H9 (cell line): ENCODE results near the gene PIK3R5. TPM values are rescaled to one million over a fixed set of nuclear protein-coding genes. Genes with fewer than 3 reads are reported as not detected.

Experiments used
- DNase-seq: peaks from one replicate; pipeline ENCODE4 v3.0.0-alpha.2; 2017
- H2AFZ ChIP-seq: one replicate; pipeline ENCODE4 v1.6.1; 2013; ENCODE audit warnings: mild to moderate bottlenecking, low read length, control low read depth, moderate library complexity
- H2AK5ac ChIP-seq: 2 replicates; pipeline ENCODE4 v1.6.1; 2013; ENCODE audit warnings: low read length, control low read depth, mixed read lengths; ENCODE audit not compliant: insufficient read length
- H2BK120ac ChIP-seq: one replicate; pipeline ENCODE4 v1.6.1; 2013; ENCODE audit warnings: low read depth, mild to moderate bottlenecking, low read length, control low read depth, inconsistent platforms; ENCODE audit not compliant: poor library complexity, severe bottlenecking
- H2BK12ac ChIP-seq: 2 replicates; pipeline ENCODE4 v1.6.1; 2013; ENCODE audit warnings: low read length, control low read depth, mixed read lengths, low read depth; ENCODE audit not compliant: insufficient read length
- H2BK15ac ChIP-seq: 2 replicates; pipeline ENCODE4 v1.6.1; 2013; ENCODE audit warnings: low read depth, low read length, control low read depth
- H2BK20ac ChIP-seq: one replicate; pipeline ENCODE4 v1.6.1; 2013; ENCODE audit warnings: low read depth, mild to moderate bottlenecking, low read length, control low read depth, inconsistent platforms; ENCODE audit not compliant: poor library complexity, severe bottlenecking
- H2BK5ac ChIP-seq: 2 replicates; pipeline ENCODE4 v1.6.1; 2013; ENCODE audit warnings: low read length, control low read depth, mixed read lengths; ENCODE audit not compliant: insufficient read length
- H3K14ac ChIP-seq: 2 replicates; pipeline ENCODE4 v1.6.1; 2013; ENCODE audit warnings: low read length, control low read depth; ENCODE audit not compliant: insufficient read depth
- H3K18ac ChIP-seq: 2 replicates; pipeline ENCODE4 v1.6.1; 2013; ENCODE audit warnings: low read depth, mild to moderate bottlenecking, mixed read lengths, low read length, control low read depth; ENCODE audit not compliant: insufficient read length
- H3K23ac ChIP-seq: 2 replicates; pipeline ENCODE4 v1.6.1; 2013; ENCODE audit warnings: low read length, control low read depth, mixed read lengths, low read depth; ENCODE audit not compliant: insufficient read length
- H3K23me2 ChIP-seq: 2 replicates; pipeline ENCODE4 v1.6.1; 2013; ENCODE audit warnings: low read depth, mild to moderate bottlenecking, mixed read lengths, low read length, control low read depth; ENCODE audit not compliant: insufficient read length, poor library complexity, severe bottlenecking
- H3K27ac ChIP-seq: 2 replicates; pipeline ENCODE4 v1.5.1; 2013; ENCODE audit warnings: low read length, control low read depth, mixed read lengths, low read depth; ENCODE audit not compliant: insufficient read length
- H3K27me3 ChIP-seq: 2 replicates; pipeline ENCODE4 v1.6.1; 2013; ENCODE audit warnings: low read length, control low read depth, inconsistent platforms; ENCODE audit not compliant: insufficient read depth
- H3K4ac ChIP-seq: 2 replicates; pipeline ENCODE4 v1.6.1; 2013; ENCODE audit warnings: low read depth, mild to moderate bottlenecking, control low read depth, inconsistent platforms, low read length, moderate library complexity
- H3K4me1 ChIP-seq: 2 replicates; pipeline ENCODE4 v1.6.1; 2013; ENCODE audit warnings: low read length, control low read depth, inconsistent platforms; ENCODE audit not compliant: insufficient read depth
- H3K4me2 ChIP-seq: 2 replicates; pipeline ENCODE4 v1.6.1; 2013; ENCODE audit warnings: low read length, control low read depth, mixed read lengths; ENCODE audit not compliant: insufficient read length, insufficient read depth
- H3K56ac ChIP-seq: 2 replicates; pipeline ENCODE4 v1.6.1; 2013; ENCODE audit warnings: low read depth, mild to moderate bottlenecking, mixed read lengths, low read length, control low read depth; ENCODE audit not compliant: insufficient read length
- H3K79me1 ChIP-seq: 2 replicates; pipeline ENCODE4 v1.6.1; 2013; ENCODE audit warnings: low read depth, mild to moderate bottlenecking, moderate library complexity, low read length, control low read depth, inconsistent platforms; ENCODE audit not compliant: insufficient read depth, poor library complexity, severe bottlenecking
- H3K79me2 ChIP-seq: 2 replicates; pipeline ENCODE4 v1.6.1; 2013; ENCODE audit warnings: low read length, control low read depth, inconsistent platforms; ENCODE audit not compliant: insufficient read depth
- H3K9ac ChIP-seq: 2 replicates; pipeline ENCODE4 v1.6.1; 2013; ENCODE audit warnings: low read length, control low read depth, mixed read lengths; ENCODE audit not compliant: insufficient read length; ENCODE audit errors: extremely low read depth
- H3K9me3 ChIP-seq: one replicate; pipeline ENCODE4 v1.6.1; 2013; ENCODE audit warnings: low read depth, low read length, inconsistent platforms; ENCODE audit not compliant: control insufficient read depth
- H3T11ph ChIP-seq: one replicate; pipeline ENCODE4 v1.6.1; 2013; ENCODE audit warnings: mild to moderate bottlenecking, low read length, control low read depth, inconsistent platforms
- H4K20me1 ChIP-seq: one replicate; pipeline ENCODE4 v1.6.1; 2013; ENCODE audit not compliant: control insufficient read depth, insufficient read length, insufficient read depth
- H4K5ac ChIP-seq: 2 replicates; pipeline ENCODE4 v1.6.1; 2013; ENCODE audit warnings: low read depth, mild to moderate bottlenecking, mixed read lengths, low read length, control low read depth; ENCODE audit not compliant: insufficient read length
- H4K8ac ChIP-seq: replicated peaks from 2 replicates; pipeline ENCODE4 v1.6.1; 2013; ENCODE audit warnings: low read length, control low read depth, mixed read lengths, low read depth; ENCODE audit not compliant: insufficient read length
- H4K91ac ChIP-seq: 2 replicates; pipeline ENCODE4 v1.6.1; 2013; ENCODE audit warnings: low read depth, mild to moderate bottlenecking, moderate library complexity, mixed read lengths, low read length, control low read depth; ENCODE audit not compliant: insufficient read length
- H3K27ac Mint-ChIP-seq, 3 experiments: 2 replicates in 2 of 3; 3 replicates in 1 of 3; pipeline ENCODE4 v1.8.0; 2020 to 2021; ENCODE audit warnings: mixed read lengths in 3 of 3, mild to moderate bottlenecking in 1 of 3, moderate library complexity in 1 of 3
- H3K27me3 Mint-ChIP-seq: 2 replicates; pipeline ENCODE4 v1.8.0; 2021; ENCODE audit warnings: low read depth, mild to moderate bottlenecking, moderate library complexity, mixed read lengths
- H3K36me3 Mint-ChIP-seq, 3 experiments: 2 replicates in 2 of 3; 3 replicates in 1 of 3; pipeline ENCODE4 v1.8.0; 2020 to 2021; ENCODE audit warnings: low read depth in 3 of 3, mixed read lengths in 3 of 3; ENCODE audit not compliant: insufficient read depth in 1 of 3
- H3K4me1 Mint-ChIP-seq, 2 experiments: 2 replicates each; pipeline ENCODE4 v1.8.0; 2020; ENCODE audit warnings: mixed read lengths in 2 of 2
- H3K4me3 Mint-ChIP-seq, 2 experiments: 2 replicates in 1 of 2; 3 replicates in 1 of 2; pipeline ENCODE4 v1.8.0; 2020 to 2021; ENCODE audit warnings: mild to moderate bottlenecking in 2 of 2, mixed read lengths in 2 of 2, moderate library complexity in 1 of 2
- H3K9me3 Mint-ChIP-seq, 2 experiments: 2 replicates in 1 of 2; 3 replicates in 1 of 2; pipeline ENCODE4 v1.8.0; 2020; ENCODE audit warnings: mild to moderate bottlenecking in 2 of 2, mixed read lengths in 2 of 2, moderate library complexity in 1 of 2
- WGBS: extraction: QIAGEN DNeasy Blood & Tissue Kit; methylation state at CpG from one replicate; pipeline ENCODE4 v1.1.7; 2013; ENCODE audit warnings: missing lambda C conversion rate, low lambda C conversion rate, mixed read lengths; ENCODE audit not compliant: insufficient read length; ENCODE audit errors: extremely low coverage; 5-methylcytosine and 5-hydroxymethylcytosine counted together
- total RNA-seq: library from RNA; stranded (reverse); gene quantifications from 2 replicates; pipeline ENCODE4 v1.2.1, GENCODE V29; 2021
- TF ChIP-seq, protein P1 (sequence below): fragments of 200-600 bp; sonication (generic); conservative IDR thresholded peaks from 3 replicates; pipeline ENCODE4 v1.8.0; 2021; ENCODE audit warnings: antibody characterized with exemption, mild to moderate bottlenecking

The PIK3R5 gene
- total RNA-seq, 1 experiment from 2014 or later = 1.4 TPM

DNA sequence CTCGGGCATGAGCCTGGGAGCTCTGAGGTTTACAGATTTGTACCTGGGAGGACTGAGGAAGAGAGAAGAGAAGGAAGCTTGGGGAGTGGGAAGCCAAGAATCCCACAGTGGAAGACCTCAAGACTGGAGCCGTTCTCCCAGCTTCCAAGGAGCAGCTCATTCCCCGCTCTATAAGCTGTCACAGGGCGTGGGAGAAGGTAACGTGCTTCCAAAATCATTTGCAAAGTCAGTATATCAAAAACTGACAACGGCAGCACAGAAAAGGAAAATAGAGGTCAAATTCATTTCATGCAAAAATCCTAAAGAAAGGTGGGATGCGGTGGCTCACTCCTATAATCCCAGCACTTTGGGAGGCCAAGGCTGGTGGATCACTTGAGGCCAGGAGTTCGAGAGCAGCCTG lies 7.8 kb downstream of the PIK3R5 start:
- H3K27me3 Mint-ChIP-seq = peaks cover 9% of the 10 kb centered on the region
- Histone ChIP-seq H2BK5ac (no peak overlapping the region), H3K23ac (no peak overlapping the region), H3K79me2 (no peaks in the 10 kb centered on the region), H4K20me1 (no peaks in the 10 kb centered on the region), H2AK5ac (no peak overlapping the region), H3K27me3 (no peaks in the 10 kb centered on the region), H3K4me1 (peaks cover 2% of the 10 kb centered on the region; the same call in 1 of the 2 replicates), H3K14ac (no peak overlapping the region), H2BK20ac (no peak overlapping the region), H4K91ac (no peak overlapping the region), H2BK120ac (no peak overlapping the region), H3K9ac (no peak overlapping the region), H4K5ac (no peak overlapping the region), H2BK15ac (no peak overlapping the region), H3K4ac (no peak overlapping the region), H2BK12ac (no peak overlapping the region), H3K18ac (no peak overlapping the region), H3K56ac (no peak overlapping the region), H3K79me1 (no peaks in the 10 kb centered on the region), H3K9me3 (no peaks in the 10 kb centered on the region), H4K8ac (no peak overlapping the region), H2AFZ (no peak overlapping the region), H3K4me2 (no peak overlapping the region), H3T11ph (no peak overlapping the region), H3K27ac (no peak overlapping the region), H3K23me2 (no peaks in the 10 kb centered on the region)
- no peaks in the 10 kb centered on the region; a peak in 1 of 7 replicates for H3K36me3 Mint-ChIP-seq
- peaks cover 11 to 19% of the 10 kb centered on the region in 2 experiments for H3K4me1 Mint-ChIP-seq
- TF ChIP-seq, protein P1, sequence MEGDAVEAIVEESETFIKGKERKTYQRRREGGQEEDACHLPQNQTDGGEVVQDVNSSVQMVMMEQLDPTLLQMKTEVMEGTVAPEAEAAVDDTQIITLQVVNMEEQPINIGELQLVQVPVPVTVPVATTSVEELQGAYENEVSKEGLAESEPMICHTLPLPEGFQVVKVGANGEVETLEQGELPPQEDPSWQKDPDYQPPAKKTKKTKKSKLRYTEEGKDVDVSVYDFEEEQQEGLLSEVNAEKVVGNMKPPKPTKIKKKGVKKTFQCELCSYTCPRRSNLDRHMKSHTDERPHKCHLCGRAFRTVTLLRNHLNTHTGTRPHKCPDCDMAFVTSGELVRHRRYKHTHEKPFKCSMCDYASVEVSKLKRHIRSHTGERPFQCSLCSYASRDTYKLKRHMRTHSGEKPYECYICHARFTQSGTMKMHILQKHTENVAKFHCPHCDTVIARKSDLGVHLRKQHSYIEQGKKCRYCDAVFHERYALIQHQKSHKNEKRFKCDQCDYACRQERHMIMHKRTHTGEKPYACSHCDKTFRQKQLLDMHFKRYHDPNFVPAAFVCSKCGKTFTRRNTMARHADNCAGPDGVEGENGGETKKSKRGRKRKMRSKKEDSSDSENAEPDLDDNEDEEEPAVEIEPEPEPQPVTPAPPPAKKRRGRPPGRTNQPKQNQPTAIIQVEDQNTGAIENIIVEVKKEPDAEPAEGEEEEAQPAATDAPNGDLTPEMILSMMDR = no peak
- WGBS = no CpG with 5 or more reads among the region's 8 CpGs
- no peak overlapping the region for H3K4me3 Mint-ChIP-seq
- no peak for DNase-seq
- H3K9me3 Mint-ChIP-seq = no peaks in the 10 kb centered on the region
- H3K27ac Mint-ChIP-seq = no peak overlapping the region
